ENCODE measurements around the gene SLC35A4. TPM values are rescaled to one million over a fixed set of nuclear protein-coding genes. Genes with fewer than 3 reads are reported as not detected.

The SLC35A4 gene
- total and polyA plus RNA-seq, 3 donors from 2014 or later = 84.3 to 105 (median 97.0) TPM

DNA sequence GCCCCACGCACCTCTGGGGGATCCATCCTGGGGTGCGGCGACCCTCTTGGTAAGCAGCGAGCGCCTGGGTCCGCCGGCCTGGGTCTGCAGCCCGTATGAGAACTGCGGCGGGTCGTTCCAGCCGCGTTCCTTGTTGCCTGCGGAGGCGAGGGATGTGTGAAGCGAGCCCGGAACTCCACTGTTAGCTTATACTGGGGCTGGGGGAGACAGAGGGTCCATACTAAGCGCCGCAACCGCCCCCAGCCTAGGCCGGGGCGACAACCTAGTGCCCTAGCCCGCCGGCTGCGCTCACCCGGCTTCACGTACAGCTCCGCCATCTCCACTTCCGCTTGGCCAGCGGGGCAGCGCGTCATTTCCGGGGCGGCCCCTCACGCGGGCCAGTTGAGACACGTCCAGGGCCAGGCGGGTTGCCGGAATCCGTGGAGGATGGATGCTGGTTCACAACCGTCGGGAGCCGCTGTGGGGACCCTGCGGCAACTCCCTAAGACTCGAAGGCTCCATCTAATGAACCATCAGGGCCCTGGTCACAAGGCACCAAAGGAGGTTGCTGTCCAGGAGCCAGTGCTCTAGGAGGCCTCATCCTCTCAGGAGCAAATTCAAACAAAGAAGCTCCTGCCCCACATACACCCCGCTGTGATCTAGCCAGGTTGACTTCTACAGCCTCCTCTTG lies 7.4 kb upstream of the SLC35A4 start, which contains the start of gene SRA1:
Gene SRA1, minus strand, starts transcription at position 338 of the 670 bp plus-strand sequence. Its CDS starts 21 bp downstream, at position 317.
- peak; percentile 96 for DNase-seq
- Histone ChIP-seq H3K27me3 (no peaks in the 10 kb centered on the region), H3K9me3 (no peaks in the 10 kb centered on the region), H3K4me1 (peaks cover 21% of the 10 kb centered on the region), H3K4me3 (peak within 1 kb of the TSS; percentile 77 to 82), H3K27ac (peak within 1 kb of the TSS; percentile 88 to 91), H3K36me3 (ENCODE audit: low read depth, missing control alignments) (no peaks in the 10 kb centered on the region)
- 0% methylated on average over 2 to 34 of the region's 46 CpGs for WGBS, 2 donors
- TF ChIP-seq, protein P1, sequence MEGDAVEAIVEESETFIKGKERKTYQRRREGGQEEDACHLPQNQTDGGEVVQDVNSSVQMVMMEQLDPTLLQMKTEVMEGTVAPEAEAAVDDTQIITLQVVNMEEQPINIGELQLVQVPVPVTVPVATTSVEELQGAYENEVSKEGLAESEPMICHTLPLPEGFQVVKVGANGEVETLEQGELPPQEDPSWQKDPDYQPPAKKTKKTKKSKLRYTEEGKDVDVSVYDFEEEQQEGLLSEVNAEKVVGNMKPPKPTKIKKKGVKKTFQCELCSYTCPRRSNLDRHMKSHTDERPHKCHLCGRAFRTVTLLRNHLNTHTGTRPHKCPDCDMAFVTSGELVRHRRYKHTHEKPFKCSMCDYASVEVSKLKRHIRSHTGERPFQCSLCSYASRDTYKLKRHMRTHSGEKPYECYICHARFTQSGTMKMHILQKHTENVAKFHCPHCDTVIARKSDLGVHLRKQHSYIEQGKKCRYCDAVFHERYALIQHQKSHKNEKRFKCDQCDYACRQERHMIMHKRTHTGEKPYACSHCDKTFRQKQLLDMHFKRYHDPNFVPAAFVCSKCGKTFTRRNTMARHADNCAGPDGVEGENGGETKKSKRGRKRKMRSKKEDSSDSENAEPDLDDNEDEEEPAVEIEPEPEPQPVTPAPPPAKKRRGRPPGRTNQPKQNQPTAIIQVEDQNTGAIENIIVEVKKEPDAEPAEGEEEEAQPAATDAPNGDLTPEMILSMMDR (IDR thresholded peaks at IDR 0.05) = no peak
- peak; percentile 86 for TF ChIP-seq POLR2A (IDR thresholded peaks at IDR 0.05)
- intact Hi-C loops (cut with DNase I; ENCODE audit: low total_unique reads) = no loop called here

DNA sequence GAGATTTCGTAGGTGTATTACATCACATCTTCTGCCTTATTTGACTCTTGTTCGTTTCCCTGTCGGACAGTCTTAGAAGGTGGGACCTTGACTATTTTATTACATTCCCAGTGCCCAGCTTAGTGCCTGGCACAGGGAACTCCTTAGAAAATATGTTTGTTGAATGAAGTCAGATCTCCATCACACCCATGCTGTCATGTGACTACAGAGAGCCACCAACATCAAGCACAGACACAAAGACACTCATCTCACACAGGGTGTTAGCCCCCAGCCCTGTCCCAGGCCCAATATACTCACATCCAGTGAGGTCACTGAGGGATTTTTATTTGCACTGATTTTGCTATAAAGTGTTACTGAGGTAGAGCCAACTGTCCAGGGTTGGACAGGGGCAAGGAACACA lies 6.7 kb upstream of the SLC35A4 start:
- H3K9me3 ChIP-seq = no peaks in the 10 kb centered on the region
- no peak for DNase-seq
- no peaks in the 10 kb centered on the region for H3K27me3 ChIP-seq
- WGBS, 2 donors = 63 to 79% methylated on average over 3 of the region's 3 CpGs
- TF ChIP-seq, protein P1 (IDR thresholded peaks at IDR 0.05) = no peak
- no peak for TF ChIP-seq POLR2A (IDR thresholded peaks at IDR 0.05)
- H3K4me3 ChIP-seq = no peak overlapping the region
- intact Hi-C loops (cut with DNase I; ENCODE audit: low total_unique reads) = no loop called here
- peak overlapping the region; percentile 88 to 91 for H3K27ac ChIP-seq
- peaks cover 27% of the 10 kb centered on the region for H3K4me1 ChIP-seq
- H3K36me3 ChIP-seq (ENCODE audit: low read depth, missing control alignments) = no peaks in the 10 kb centered on the region

DNA sequence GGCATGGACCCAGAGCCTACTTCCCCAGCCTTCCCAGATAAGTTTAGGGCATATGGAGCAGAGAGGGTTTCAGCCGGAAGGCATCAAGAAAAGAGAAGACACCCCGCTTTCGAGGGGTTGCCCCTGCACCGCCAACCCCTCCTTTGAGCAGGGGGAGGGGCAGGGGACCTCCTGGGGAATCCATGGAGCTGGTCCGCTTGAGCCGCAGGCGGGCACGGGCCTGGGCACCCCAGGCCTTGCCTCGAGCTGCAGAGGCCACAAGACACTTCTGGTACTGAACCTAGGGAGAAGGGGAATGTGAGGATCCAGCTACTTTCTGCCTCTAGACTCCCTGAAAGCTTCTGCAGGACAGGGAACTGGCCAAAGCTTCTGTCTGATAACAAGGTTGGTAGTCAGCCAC lies 6.1 kb upstream of the SLC35A4 start:
- Histone ChIP-seq H3K36me3 (ENCODE audit: low read depth, missing control alignments) (no peaks in the 10 kb centered on the region), H3K27me3 (no peaks in the 10 kb centered on the region), H3K4me3 (no peak overlapping the region), H3K27ac (peak overlapping the region in 1 of 2 donors; percentile 91), H3K4me1 (peaks cover 33% of the 10 kb centered on the region), H3K9me3 (no peaks in the 10 kb centered on the region)
- TF ChIP-seq, protein P1 (IDR thresholded peaks at IDR 0.05) = no peak
- TF ChIP-seq POLR2A (IDR thresholded peaks at IDR 0.05) = no peak
- intact Hi-C loops (cut with DNase I; ENCODE audit: low total_unique reads) = no loop called here
- no peak for DNase-seq
- WGBS, 2 donors = 90 to 91% methylated on average over 8 to 9 of the region's 9 CpGs

DNA sequence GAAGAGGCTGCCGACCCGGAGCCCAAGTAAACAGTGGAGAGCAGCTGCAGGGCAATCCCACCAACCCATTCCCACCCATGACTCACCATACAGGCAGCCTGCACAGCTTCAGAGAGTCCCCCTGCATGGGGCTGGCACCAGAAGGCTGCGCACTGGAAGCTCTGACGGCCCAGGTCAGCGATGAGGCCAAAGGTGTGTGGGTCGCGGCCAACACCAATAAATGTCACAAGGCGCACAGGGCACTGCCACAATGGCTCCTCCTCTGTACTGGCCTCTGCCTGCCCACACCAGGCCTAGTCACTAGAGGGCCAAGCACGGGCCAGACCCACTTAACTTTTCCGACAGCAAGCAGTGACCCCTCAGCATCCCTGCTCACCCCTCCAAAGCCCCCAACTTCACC lies 4.4 kb upstream of the SLC35A4 start:
- Histone ChIP-seq H3K27me3 (no peaks in the 10 kb centered on the region), H3K36me3 (ENCODE audit: low read depth, missing control alignments) (no peaks in the 10 kb centered on the region), H3K9me3 (no peaks in the 10 kb centered on the region), H3K27ac (no peak overlapping the region), H3K4me1 (peaks cover 37% of the 10 kb centered on the region), H3K4me3 (no peak overlapping the region)
- TF ChIP-seq POLR2A (IDR thresholded peaks at IDR 0.05) = no peak
- TF ChIP-seq, protein P1 (IDR thresholded peaks at IDR 0.05) = no peak
- WGBS, 2 donors = 85 to 89% methylated on average over 10 of the region's 10 CpGs
- intact Hi-C loops (cut with DNase I; ENCODE audit: low total_unique reads) = no loop called here
- DNase-seq = no peak

All from testis (tissue), 3 donors.